ENCODE results near the gene CTSL.

DNA sequence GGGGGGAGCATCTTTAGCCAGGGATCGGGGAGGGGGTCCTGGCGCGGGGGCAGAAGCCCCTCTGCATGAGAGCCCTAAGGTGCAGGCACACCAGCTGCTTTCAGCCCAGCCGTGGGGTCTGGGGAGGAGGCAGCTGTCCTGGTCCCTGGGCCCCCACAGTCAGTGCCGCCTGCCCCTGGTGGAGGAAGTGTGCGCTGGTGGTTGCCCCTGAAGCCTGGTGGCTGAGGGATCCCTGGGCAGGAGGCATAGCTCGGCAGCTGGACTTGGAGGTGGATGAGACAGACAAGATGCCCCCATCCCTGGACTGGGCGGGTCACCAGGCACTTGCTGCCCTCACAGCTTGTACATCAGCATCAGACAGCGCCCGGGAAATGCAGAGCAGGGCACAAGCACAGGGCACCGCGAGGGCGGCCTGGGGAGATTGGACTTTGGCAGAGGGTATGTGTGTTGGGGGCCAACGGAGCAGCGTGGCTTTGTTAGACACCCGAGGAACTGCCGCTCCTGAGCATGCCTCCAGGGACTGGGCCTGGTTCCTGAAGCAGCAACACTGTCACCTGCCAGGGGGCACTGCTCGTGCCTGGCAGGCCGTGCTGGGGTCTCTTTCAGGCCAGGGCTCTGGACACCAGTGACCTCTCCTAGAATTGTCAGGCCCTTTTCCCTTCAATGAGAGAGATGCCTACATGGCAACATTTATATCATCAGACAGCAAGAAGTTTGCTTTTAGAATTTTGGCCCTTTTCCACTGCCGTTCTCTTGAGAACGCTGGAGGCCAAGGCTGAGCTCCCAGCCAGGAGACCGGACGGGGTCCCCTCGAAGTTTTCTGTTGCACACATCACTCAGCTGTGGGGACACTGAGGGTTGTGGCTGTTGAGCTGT, 41.9 kb upstream of the CTSL start:
- no peak for TF ChIP-seq EP300 (IDR thresholded peaks at IDR 0.05)
- TF ChIP-seq, protein P1, sequence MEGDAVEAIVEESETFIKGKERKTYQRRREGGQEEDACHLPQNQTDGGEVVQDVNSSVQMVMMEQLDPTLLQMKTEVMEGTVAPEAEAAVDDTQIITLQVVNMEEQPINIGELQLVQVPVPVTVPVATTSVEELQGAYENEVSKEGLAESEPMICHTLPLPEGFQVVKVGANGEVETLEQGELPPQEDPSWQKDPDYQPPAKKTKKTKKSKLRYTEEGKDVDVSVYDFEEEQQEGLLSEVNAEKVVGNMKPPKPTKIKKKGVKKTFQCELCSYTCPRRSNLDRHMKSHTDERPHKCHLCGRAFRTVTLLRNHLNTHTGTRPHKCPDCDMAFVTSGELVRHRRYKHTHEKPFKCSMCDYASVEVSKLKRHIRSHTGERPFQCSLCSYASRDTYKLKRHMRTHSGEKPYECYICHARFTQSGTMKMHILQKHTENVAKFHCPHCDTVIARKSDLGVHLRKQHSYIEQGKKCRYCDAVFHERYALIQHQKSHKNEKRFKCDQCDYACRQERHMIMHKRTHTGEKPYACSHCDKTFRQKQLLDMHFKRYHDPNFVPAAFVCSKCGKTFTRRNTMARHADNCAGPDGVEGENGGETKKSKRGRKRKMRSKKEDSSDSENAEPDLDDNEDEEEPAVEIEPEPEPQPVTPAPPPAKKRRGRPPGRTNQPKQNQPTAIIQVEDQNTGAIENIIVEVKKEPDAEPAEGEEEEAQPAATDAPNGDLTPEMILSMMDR (IDR thresholded peaks at IDR 0.05), result no peak
